DMS114 treated with DMSO at 0.1 percent for 48 hours (cell line): ENCODE results near the gene MPPE1.
"Not testable (repeated sequence)": the region's sequence is repeated elsewhere in the genome, so short reads cannot be mapped to it uniquely, and the experiment has no call there.

Experiments used
- DNase-seq: peaks from one replicate; lab custom pipeline; 2025; ENCODE audit not compliant: unreplicated experiment; lab: John Stamatoyannopoulos, UW

Gene MPPE1

GRCh38 chr18:11908182-11909060 is at the start of gene MPPE1:
Gene MPPE1 (minus strand): TSS chr18:11908317. CDS start chr18:11897264, 11,053 bp downstream.
- DNase-seq, result peak; percentile 53

GRCh38 chr18:11957636-11958035 is 49.5 kb upstream of the MPPE1 start:
- no peak for DNase-seq

GRCh38 chr18:11956371-11957308 is 48.5 kb upstream of the MPPE1 start:
- DNase-seq, result no peak

- DNase-seq, result no peak
Observed at GRCh38 chr18:11955239-11956029, 47.3 kb upstream of the MPPE1 start.

- DNase-seq, result no peak
Observed at GRCh38 chr18:11953113-11953512, 45.0 kb upstream of the MPPE1 start.

- no peak for DNase-seq
Observed at GRCh38 chr18:11951390-11951851, 43.3 kb upstream of the MPPE1 start.

GRCh38 chr18:11950824-11951223 is 42.7 kb upstream of the MPPE1 start:
- DNase-seq, result no peak

- DNase-seq, result no peak
Observed at GRCh38 chr18:11948852-11949523, 40.9 kb upstream of the MPPE1 start.

- no peak for DNase-seq
Observed at GRCh38 chr18:11947214-11948191, 39.4 kb upstream of the MPPE1 start.

- DNase-seq, result no peak
Observed at GRCh38 chr18:11946756-11947155, 38.6 kb upstream of the MPPE1 start.

- DNase-seq, result not testable (repeated sequence)
Observed at GRCh38 chr18:11945834-11946659, 37.9 kb upstream of the MPPE1 start.

- no peak for DNase-seq
Observed at GRCh38 chr18:11944786-11945185, 36.7 kb upstream of the MPPE1 start.

GRCh38 chr18:11944252-11944651 is 36.1 kb upstream of the MPPE1 start:
- DNase-seq, result no peak

- no peak for DNase-seq
Observed at GRCh38 chr18:11943551-11943950, 35.4 kb upstream of the MPPE1 start.

- no peak for DNase-seq
Observed at GRCh38 chr18:11940956-11941355, 32.8 kb upstream of the MPPE1 start.

- DNase-seq, result peak; percentile 58
Observed at GRCh38 chr18:11937874-11938478, 29.9 kb upstream of the MPPE1 start.

GRCh38 chr18:11932393-11932792 is 24.3 kb upstream of the MPPE1 start:
- DNase-seq, result no peak

GRCh38 chr18:11927497-11927896 is 19.4 kb upstream of the MPPE1 start:
- DNase-seq, result no peak
